Measurements from ENCODE around the gene SLC16A7.

Gene SLC16A7

GRCh38 chr12:59649203-59649602 is 53.4 kb downstream of the SLC16A7 start:
- no peak for TF ChIP-seq CTCF (IDR thresholded peaks at IDR 0.05)

DNA sequence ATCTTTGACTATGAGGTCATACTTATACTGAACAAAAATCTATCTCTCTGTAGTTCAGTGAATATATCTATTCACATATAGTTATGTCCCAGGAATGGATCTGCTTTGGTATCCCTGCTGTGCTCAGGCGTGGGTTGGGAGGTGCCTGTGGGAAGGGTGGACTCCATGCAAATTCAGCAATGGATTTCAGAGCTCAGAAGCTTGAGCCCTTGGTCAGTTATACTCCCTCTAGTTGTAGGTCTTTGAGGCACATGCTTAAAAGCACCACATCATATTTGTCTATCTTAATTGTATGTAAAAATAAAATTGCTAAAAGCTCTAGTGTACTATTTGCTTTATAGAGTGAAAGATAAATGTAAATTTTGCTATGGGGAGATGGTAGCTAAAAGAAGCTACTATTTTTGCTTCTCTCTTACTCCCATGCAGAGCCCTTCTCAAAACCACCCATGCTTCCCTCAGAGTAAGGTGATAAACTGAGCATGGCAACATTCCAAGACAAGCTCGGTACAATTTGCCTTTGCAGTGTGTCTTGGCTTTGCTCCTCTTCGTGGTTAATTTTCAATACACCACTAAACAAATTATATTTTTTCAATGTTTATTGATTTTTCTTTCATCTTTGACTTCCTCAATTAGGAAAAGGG is 54.9 kb downstream of the SLC16A7 start:
- no peak; the same call in 1 of the 2 replicates for TF ChIP-seq CTCF (IDR thresholded peaks at IDR 0.05)

DNA sequence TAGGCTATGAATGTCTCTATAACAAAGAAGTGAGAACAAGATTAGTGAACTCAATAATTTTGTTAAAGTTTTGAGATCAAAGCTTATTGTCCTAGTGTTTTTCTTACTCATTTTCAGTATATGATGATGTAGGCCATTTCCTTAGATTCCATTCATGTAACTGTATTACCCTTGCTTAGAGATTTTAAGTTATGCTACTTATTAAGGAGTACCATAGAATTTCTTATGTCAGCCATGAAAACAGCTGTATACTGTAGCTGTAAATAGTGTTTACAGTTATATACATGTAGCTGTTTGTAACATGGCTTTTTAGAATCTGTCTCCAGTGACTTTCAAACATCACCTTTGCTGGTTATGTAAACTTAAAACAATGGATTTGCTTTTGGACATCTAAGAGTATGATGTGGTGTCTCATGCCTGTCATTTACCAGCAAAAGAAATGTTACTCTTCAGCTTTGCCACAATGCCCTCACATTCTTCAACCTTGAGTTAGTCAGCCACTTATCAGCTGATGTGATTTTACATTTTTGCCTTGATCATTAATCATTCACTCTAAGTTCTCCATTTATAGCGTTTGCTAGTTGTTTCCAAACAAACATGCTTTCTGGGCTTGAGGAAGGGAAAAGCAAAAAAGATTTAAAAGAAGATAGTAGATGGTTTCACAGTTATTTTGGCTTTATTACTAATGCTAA is 55.5 kb downstream of the SLC16A7 start:
- TF ChIP-seq CTCF (IDR thresholded peaks at IDR 0.05) = no peak

DNA sequence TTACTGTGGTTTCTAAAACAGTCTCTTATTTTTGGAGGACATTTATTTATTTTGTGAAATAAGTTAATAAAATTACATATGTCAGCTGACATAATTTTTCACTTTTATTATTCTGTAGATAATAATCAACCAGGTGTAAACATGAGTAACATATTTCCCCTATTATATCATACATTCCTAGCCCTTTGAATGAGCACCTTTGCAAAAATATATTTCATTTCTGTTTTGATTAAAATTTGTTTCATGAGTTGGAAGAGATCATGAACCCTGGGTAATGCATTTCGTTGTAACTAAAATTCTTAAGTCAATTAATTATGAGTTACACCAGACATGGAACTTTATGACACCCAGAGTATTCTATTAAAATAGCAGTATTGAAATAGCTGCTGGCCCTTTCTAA is 56.3 kb downstream of the SLC16A7 start:
- no peak for TF ChIP-seq CTCF (IDR thresholded peaks at IDR 0.05)

DNA sequence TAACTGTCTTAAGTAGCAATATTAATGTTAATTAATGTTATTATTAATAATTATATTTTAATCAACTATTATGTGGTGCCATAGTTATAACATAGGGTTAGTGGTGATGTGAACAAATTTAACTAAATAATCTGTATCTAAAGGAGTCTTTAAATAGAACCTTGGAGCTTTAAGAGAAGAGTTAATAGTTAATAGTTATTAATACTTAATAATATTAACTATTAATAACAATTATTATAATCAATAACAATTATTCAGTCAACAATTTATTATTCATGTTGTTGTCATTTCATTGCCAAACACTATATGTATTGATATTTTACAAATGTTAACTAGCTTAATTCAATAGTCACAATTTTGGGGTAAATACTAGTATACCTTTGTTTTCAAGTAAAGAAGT is 58.2 kb downstream of the SLC16A7 start:
- TF ChIP-seq CTCF (IDR thresholded peaks at IDR 0.05) = no peak

- TF ChIP-seq CTCF (IDR thresholded peaks at IDR 0.05) = no peak
Observed at GRCh38 chr12:59657266-59657665, 61.4 kb downstream of the SLC16A7 start.

GRCh38 chr12:59657711-59658110 is 61.9 kb downstream of the SLC16A7 start:
- no peak for TF ChIP-seq CTCF (IDR thresholded peaks at IDR 0.05)
